Body of pancreas (tissue), 4 donors: ENCODE data around the gene ASF1B. TPM values are rescaled to one million over a fixed set of nuclear protein-coding genes. Genes with fewer than 3 reads are reported as not detected.

Experiments used
- ATAC-seq: fragments of 150-250 bp; one replicate; pipeline ENCODE4 v1.9.1; 2016
- DNase-seq, 4 donors: peaks; one replicate each; pipeline ENCODE4 v3.0.0-alpha.2; 2019
- H3K27ac ChIP-seq, 4 donors: fragments of 200-600 bp; sonication (generic); 1 replicate in 3 of 4; 2 replicates in 1 of 4; pipeline versions ENCODE4 v1.5.1 to v1.6.1; 2016 to 2019; ENCODE audit warnings: mild to moderate bottlenecking in 1 of 4, mixed read lengths in 1 of 4, moderate library complexity in 1 of 4
- H3K27me3 ChIP-seq, 2 donors: fragments of 200-600 bp; sonication (generic); one replicate each; pipeline ENCODE4 v1.6.0; 2016; ENCODE audit warnings: mild to moderate bottlenecking in 1 of 2
- H3K36me3 ChIP-seq, 2 donors: fragments of 200-600 bp; sonication (generic); replicated peaks in 1 of 2; 2 replicates each; pipeline ENCODE4 v1.5.1; 2016; ENCODE audit warnings: low read depth in 2 of 2; ENCODE audit not compliant: insufficient read depth in 1 of 2
- H3K4me1 ChIP-seq: fragments of 200-600 bp; sonication (generic); one replicate; pipeline ENCODE4 v1.6.0; 2016
- H3K4me3 ChIP-seq, 2 donors: fragments of 200-600 bp; sonication (generic); 1 replicate in 1 of 2; 2 replicates in 1 of 2; pipeline ENCODE4 v1.5.1; 2016 to 2019
- H3K9me3 ChIP-seq, 3 donors: fragments of 200-600 bp; sonication (generic); 1 replicate in 2 of 3; 2 replicates in 1 of 3; pipeline ENCODE4 v1.5.1; 2016
- CTCF ChIP-seq, 7 experiments: fragments of 450-650 bp in 4 of 7; fragments of 200-600 bp in 3 of 7; sonication (generic) in 3 of 7; IDR thresholded peaks; one replicate each; pipeline ENCODE4 v1.5.1; 2016 to 2019; ENCODE audit warnings: antibody characterized with exemption in 7 of 7
- POLR2A ChIP-seq, 3 donors: fragments of 450-650 bp; IDR thresholded peaks; one replicate each; pipeline ENCODE4 v1.6.1; 2016; ENCODE audit warnings: antibody characterized with exemption in 3 of 3, mild to moderate bottlenecking in 2 of 3
- WGBS, 2 donors: methylation state at CpG; one replicate each; pipeline ENCODE4 v1.1.5; 2017; 5-methylcytosine and 5-hydroxymethylcytosine counted together
- intact Hi-C: fragments of 100-400 bp; cut with DNase I; formaldehyde crosslinking; loops from one replicate; pipeline ENCODE4 v1.15.1; 2023
- total RNA-seq, 2 donors: library from RNA; depleted of rRNA; stranded (reverse); fragments of >200 nt; gene quantifications; one replicate each; pipeline ENCODE4 v1.1.0, GENCODE V29; 2016

ASF1B gene
- total RNA-seq, 2 donors from 2014 or later, result 0.26 to 1.6 TPM

GRCh38 chr19:14090509-14091080 lies 45.8 kb downstream of the ASF1B start, which contains the start of gene SAMD1:
TSS of gene SAMD1 (minus strand) at chr19:14090751.
- no peaks in the 10 kb centered on the region for H3K9me3 ChIP-seq
- DNase-seq (peak; percentile 91 to 94 (median 93)), ATAC-seq (peak; percentile 81)
- peaks cover 23% of the 10 kb centered on the region for H3K4me1 ChIP-seq
- H3K4me3 ChIP-seq, result peak within 1 kb of the TSS; percentile 35 to 75
- no peaks in the 10 kb centered on the region for H3K36me3 ChIP-seq
- peak within 1 kb of the TSS; percentile 65 to 97 (median 85) for H3K27ac ChIP-seq
- intact Hi-C loops, result no loop called here
- whole genome bisulfite sequencing, 2 donors, result 1% methylated on average over 15 to 29 of the region's 65 CpGs
- peak in 1 of 7 experiments; percentile 10 for TF ChIP-seq CTCF (IDR thresholded peaks at IDR 0.05)
- TF ChIP-seq POLR2A (IDR thresholded peaks at IDR 0.05), result no peak
- no peaks in the 10 kb centered on the region for H3K27me3 ChIP-seq

- intact Hi-C loops, result loop anchor here (10.0 kb wide), 1 partner anchor 45 kb away; the partner anchor contains the start of gene ASF1B
- Histone ChIP-seq H3K9me3 (no peaks in the 10 kb centered on the region), H3K4me1 (peaks cover 26% of the 10 kb centered on the region), H3K27ac (peak overlapping the region; percentile 25 to 97 (median 69)), H3K27me3 (no peaks in the 10 kb centered on the region), H3K4me3 (peak overlapping the region; percentile 35 to 45), H3K36me3 (no peaks in the 10 kb centered on the region)
- ATAC-seq, result peak; percentile 20
- WGBS, 2 donors, result 0% methylated on average over 3 to 45 of the region's 142 CpGs
- DNase-seq, result peak; percentile 49 to 63 (median 55)
- TF ChIP-seq CTCF (IDR thresholded peaks at IDR 0.05) (peak in 2 of 7 experiments; percentile 42 to 48), POLR2A (IDR thresholded peaks at IDR 0.05) (no peak)
Measured at GRCh38 chr19:14089662-14090508, 46.5 kb downstream of the ASF1B start.

- DNase-seq (no peak), ATAC-seq (no peak)
- Histone ChIP-seq H3K36me3 (no peaks in the 10 kb centered on the region), H3K27ac (peak overlapping the region in 3 of 4 donors; percentile 25 to 70 (median 60)), H3K4me1 (peaks cover 26% of the 10 kb centered on the region), H3K9me3 (no peaks in the 10 kb centered on the region), H3K27me3 (no peaks in the 10 kb centered on the region), H3K4me3 (no peak overlapping the region)
- intact Hi-C loops, result loop anchor here (10.0 kb wide), 1 partner anchor 45 kb away; the partner anchor contains the start of gene ASF1B
- WGBS, 2 donors, result 20 to 32% methylated on average over 8 to 16 of the region's 16 CpGs
- TF ChIP-seq CTCF (IDR thresholded peaks at IDR 0.05) (no peak), POLR2A (IDR thresholded peaks at IDR 0.05) (no peak)
Measured at GRCh38 chr19:14089412-14089661, 47.1 kb downstream of the ASF1B start.

GRCh38 chr19:14088634-14089411 lies 47.6 kb downstream of the ASF1B start:
- no peak for TF ChIP-seq CTCF (IDR thresholded peaks at IDR 0.05)
- TF ChIP-seq POLR2A (IDR thresholded peaks at IDR 0.05), result no peak
- Histone ChIP-seq H3K27ac (peak overlapping the region in 2 of 4 donors; percentile 25 to 60), H3K4me1 (peaks cover 28% of the 10 kb centered on the region), H3K36me3 (no peaks in the 10 kb centered on the region), H3K27me3 (no peaks in the 10 kb centered on the region), H3K4me3 (no peak overlapping the region), H3K9me3 (no peaks in the 10 kb centered on the region)
- WGBS, 2 donors, result 88 to 90% methylated on average over 28 of the region's 30 CpGs
- intact Hi-C loops, result loop anchor here (10.0 kb wide), 1 partner anchor 46 kb away; the partner anchor contains the start of gene ASF1B
- no peak for DNase-seq
- ATAC-seq, result no peak
